HG03064 (cell line): ENCODE results near the gene KLHL26.

Experiments used
- ATAC-seq: cut with Tn5 transposase; IDR thresholded peaks from one replicate; pipeline ENCODE4 v1.9.1; 2021; ENCODE audit warnings: low read depth; ENCODE audit not compliant: unreplicated experiment

The KLHL26 gene

GRCh38 chr19:18646535-18647370, 9.9 kb downstream of the KLHL26 start:
- ATAC-seq = no peak

GRCh38 chr19:18647371-18647767, 10.5 kb downstream of the KLHL26 start:
- no peak for ATAC-seq

- no peak for ATAC-seq
Measured at GRCh38 chr19:18647807-18648206, 11.0 kb downstream of the KLHL26 start.

GRCh38 chr19:18648973-18649315, 12.1 kb downstream of the KLHL26 start:
- no peak for ATAC-seq

- no peak for ATAC-seq
Measured at GRCh38 chr19:18649371-18650020, 12.7 kb downstream of the KLHL26 start.

- no peak for ATAC-seq
Measured at GRCh38 chr19:18650021-18650390, 13.2 kb downstream of the KLHL26 start.

GRCh38 chr19:18650468-18651041, 13.7 kb downstream of the KLHL26 start:
- ATAC-seq = no peak

GRCh38 chr19:18651300-18651699, 14.5 kb downstream of the KLHL26 start:
- ATAC-seq = no peak

- ATAC-seq = no peak
Measured at GRCh38 chr19:18651733-18652132, 14.9 kb downstream of the KLHL26 start.

- ATAC-seq = no peak
Measured at GRCh38 chr19:18653853-18654252, 17.0 kb downstream of the KLHL26 start.

GRCh38 chr19:18654469-18654868, 17.6 kb downstream of the KLHL26 start:
- ATAC-seq = no peak

GRCh38 chr19:18655173-18655844, 18.5 kb downstream of the KLHL26 start:
- no peak for ATAC-seq

- ATAC-seq = no peak
Measured at GRCh38 chr19:18656337-18657086, 19.7 kb downstream of the KLHL26 start.

GRCh38 chr19:18657590-18658365, 20.9 kb downstream of the KLHL26 start:
- ATAC-seq = no peak

GRCh38 chr19:18658366-18658855, 21.6 kb downstream of the KLHL26 start:
- ATAC-seq = no peak

GRCh38 chr19:18659281-18660050, 22.6 kb downstream of the KLHL26 start:
- ATAC-seq = no peak

GRCh38 chr19:18660051-18660910, 23.5 kb downstream of the KLHL26 start:
- no peak for ATAC-seq
